HAP-1 (cell line): Measurements from ENCODE around the gene EXD1.

Experiments
- DNase-seq, 2 experiments: peaks; one replicate each; pipeline ENCODE4 v3.0.0-alpha.2; 2016 to 2020; ENCODE audit warnings: low spot score in 2 of 2
- H3K27me3 ChIP-seq: fragments of 250-450 bp; sonication (Bioruptor Pico); 2 replicates; pipeline ENCODE4 v1.5.1; 2020; ENCODE audit warnings: low read depth, mild to moderate bottlenecking, moderate library complexity
- H3K36me3 ChIP-seq: fragments of 250-450 bp; sonication (Bioruptor Pico); replicated peaks from 2 replicates; pipeline ENCODE4 v1.5.1; 2020; ENCODE audit warnings: mild to moderate bottlenecking
- H3K4me1 ChIP-seq: fragments of 250-450 bp; sonication (Bioruptor Pico); 2 replicates; pipeline ENCODE4 v1.5.1; 2020; ENCODE audit warnings: mild to moderate bottlenecking
- H3K4me3 ChIP-seq: fragments of 250-450 bp; sonication (Bioruptor Pico); 2 replicates; pipeline ENCODE4 v1.5.1; 2020; ENCODE audit warnings: mild to moderate bottlenecking, moderate library complexity
- H3K9me3 ChIP-seq: fragments of 250-450 bp; sonication (Bioruptor Pico); 2 replicates; pipeline ENCODE4 v1.5.1; 2020; ENCODE audit warnings: mild to moderate bottlenecking, moderate library complexity
- in situ Hi-C: fragments of 300-500 bp; cut with MboI; formaldehyde crosslinking; loops from 3 replicates; pipeline ENCODE4 v1.14.3; 2020; ENCODE audit warnings: low sequenced_read_pairs, inconsistent platforms, mixed read lengths

Gene EXD1

GRCh38 chr15:41205315-41205714 lies 25.2 kb downstream of the EXD1 start:
- Histone ChIP-seq H3K4me1 (no peaks in the 10 kb centered on the region), H3K9me3 (no peaks in the 10 kb centered on the region), H3K4me3 (no peak overlapping the region), H3K27me3 (peaks cover 2% of the 10 kb centered on the region; the same call in 1 of the 2 replicates), H3K36me3 (no peaks in the 10 kb centered on the region)
- in situ Hi-C loops: no loop called here
- no peak for DNase-seq

GRCh38 chr15:41203395-41203794 lies 27.2 kb downstream of the EXD1 start:
- in situ Hi-C loops: no loop called here
- Histone ChIP-seq H3K4me1 (no peaks in the 10 kb centered on the region), H3K9me3 (no peaks in the 10 kb centered on the region), H3K4me3 (no peak overlapping the region), H3K36me3 (no peaks in the 10 kb centered on the region), H3K27me3 (0 out of 2 replicates have a peak, but pooled peaks cover 2% of the 10 kb centered on the region)
- no peak for DNase-seq

- in situ Hi-C loops: no loop called here
- Histone ChIP-seq H3K27me3 (no peaks in the 10 kb centered on the region), H3K4me1 (no peaks in the 10 kb centered on the region), H3K36me3 (no peaks in the 10 kb centered on the region), H3K9me3 (no peaks in the 10 kb centered on the region), H3K4me3 (no peak overlapping the region)
- DNase-seq: no peak
Measured at GRCh38 chr15:41199470-41199869, 31.1 kb downstream of the EXD1 start.

GRCh38 chr15:41194444-41194843 lies 36.1 kb downstream of the EXD1 start:
- no peak for DNase-seq
- in situ Hi-C loops: no loop called here
- H3K4me3 ChIP-seq: no peak overlapping the region
- no peaks in the 10 kb centered on the region for H3K27me3 ChIP-seq
- H3K4me1 ChIP-seq: no peaks in the 10 kb centered on the region
- H3K9me3 ChIP-seq: no peaks in the 10 kb centered on the region
- H3K36me3 ChIP-seq: no peaks in the 10 kb centered on the region

- DNase-seq: no peak
- Histone ChIP-seq H3K9me3 (no peaks in the 10 kb centered on the region), H3K4me3 (no peak overlapping the region), H3K36me3 (no peaks in the 10 kb centered on the region), H3K4me1 (peaks cover 11% of the 10 kb centered on the region), H3K27me3 (no peaks in the 10 kb centered on the region)
- in situ Hi-C loops: loop anchor here (5.0 kb wide), 1 partner anchor 281 kb away; no protein-coding TSS in a partner anchor
Measured at GRCh38 chr15:41183581-41183980, 47.0 kb downstream of the EXD1 start.

- no peak for DNase-seq
- Histone ChIP-seq H3K4me1 (peaks cover 11% of the 10 kb centered on the region), H3K9me3 (no peaks in the 10 kb centered on the region), H3K36me3 (no peaks in the 10 kb centered on the region), H3K4me3 (no peak overlapping the region), H3K27me3 (no peaks in the 10 kb centered on the region)
- in situ Hi-C loops: loop anchor here (5.0 kb wide), 1 partner anchor 280 kb away; no protein-coding TSS in a partner anchor
Measured at GRCh38 chr15:41182266-41182665, 48.3 kb downstream of the EXD1 start.

- no peak overlapping the region for H3K4me3 ChIP-seq
- peak; percentile 49 to 74 for DNase-seq
- no peaks in the 10 kb centered on the region for H3K36me3 ChIP-seq
- in situ Hi-C loops: loop anchor here (5.0 kb wide), 1 partner anchor 278 kb away; no protein-coding TSS in a partner anchor
- H3K9me3 ChIP-seq: no peaks in the 10 kb centered on the region
- no peaks in the 10 kb centered on the region for H3K27me3 ChIP-seq
- H3K4me1 ChIP-seq: peaks cover 11% of the 10 kb centered on the region
Measured at GRCh38 chr15:41180206-41180789, 50.3 kb downstream of the EXD1 start.

- no peak for DNase-seq
- H3K36me3 ChIP-seq: no peaks in the 10 kb centered on the region
- H3K27me3 ChIP-seq: no peaks in the 10 kb centered on the region
- in situ Hi-C loops: no loop called here
- H3K4me3 ChIP-seq: no peak overlapping the region
- no peaks in the 10 kb centered on the region for H3K4me1 ChIP-seq
- H3K9me3 ChIP-seq: no peaks in the 10 kb centered on the region
Measured at GRCh38 chr15:41169781-41170180, 60.8 kb downstream of the EXD1 start.

GRCh38 chr15:41169086-41169485 lies 61.5 kb downstream of the EXD1 start:
- H3K27me3 ChIP-seq: no peaks in the 10 kb centered on the region
- no peak for DNase-seq
- no peaks in the 10 kb centered on the region for H3K9me3 ChIP-seq
- no peak overlapping the region for H3K4me3 ChIP-seq
- no peaks in the 10 kb centered on the region for H3K36me3 ChIP-seq
- in situ Hi-C loops: no loop called here
- H3K4me1 ChIP-seq: no peaks in the 10 kb centered on the region

GRCh38 chr15:41161736-41162135 lies 68.8 kb downstream of the EXD1 start:
- in situ Hi-C loops: no loop called here
- H3K4me1 ChIP-seq: no peaks in the 10 kb centered on the region
- no peak overlapping the region for H3K4me3 ChIP-seq
- no peaks in the 10 kb centered on the region for H3K27me3 ChIP-seq
- H3K36me3 ChIP-seq: no peaks in the 10 kb centered on the region
- no peaks in the 10 kb centered on the region for H3K9me3 ChIP-seq
- no peak for DNase-seq

GRCh38 chr15:41161336-41161735 lies 69.2 kb downstream of the EXD1 start:
- Histone ChIP-seq H3K36me3 (no peaks in the 10 kb centered on the region), H3K9me3 (no peaks in the 10 kb centered on the region), H3K4me1 (no peaks in the 10 kb centered on the region), H3K4me3 (no peak overlapping the region), H3K27me3 (no peaks in the 10 kb centered on the region)
- DNase-seq: no peak
- in situ Hi-C loops: no loop called here

GRCh38 chr15:41160639-41161315 lies 69.8 kb downstream of the EXD1 start:
- in situ Hi-C loops: no loop called here
- Histone ChIP-seq H3K9me3 (no peaks in the 10 kb centered on the region), H3K4me1 (no peaks in the 10 kb centered on the region), H3K36me3 (no peaks in the 10 kb centered on the region), H3K4me3 (no peak overlapping the region), H3K27me3 (no peaks in the 10 kb centered on the region)
- DNase-seq: no peak

GRCh38 chr15:41154412-41154811 lies 76.1 kb downstream of the EXD1 start:
- H3K36me3 ChIP-seq: no peaks in the 10 kb centered on the region
- H3K27me3 ChIP-seq: no peaks in the 10 kb centered on the region
- no peaks in the 10 kb centered on the region for H3K4me1 ChIP-seq
- in situ Hi-C loops: no loop called here
- no peak for DNase-seq
- no peaks in the 10 kb centered on the region for H3K9me3 ChIP-seq
- no peak overlapping the region for H3K4me3 ChIP-seq

- in situ Hi-C loops: no loop called here
- Histone ChIP-seq H3K4me1 (no peaks in the 10 kb centered on the region), H3K9me3 (no peaks in the 10 kb centered on the region), H3K36me3 (no peaks in the 10 kb centered on the region), H3K4me3 (no peak overlapping the region), H3K27me3 (no peaks in the 10 kb centered on the region)
- no peak for DNase-seq
Measured at GRCh38 chr15:41153733-41154132, 76.8 kb downstream of the EXD1 start.
